Osteoblast (primary cell): ENCODE results near the gene MRPS5. TPM values are rescaled to one million over a fixed set of nuclear protein-coding genes. Genes with fewer than 3 reads are reported as not detected.

Experiments
- DNase-seq: peaks from one replicate; pipeline ENCODE4 v3.0.0; 2011; ENCODE audit warnings: low spot score, mixed read lengths; ENCODE audit not compliant: insufficient read length; ENCODE audit errors: missing footprints
- H2AFZ ChIP-seq: 2 replicates; pipeline ENCODE4 v1.6.0; 2011; ENCODE audit warnings: mild to moderate bottlenecking, low read length
- H3K27ac ChIP-seq: 2 replicates; pipeline ENCODE4 v1.5.1; 2011; ENCODE audit warnings: mild to moderate bottlenecking, low read depth, low read length, moderate library complexity
- H3K27me3 ChIP-seq: 2 replicates; pipeline ENCODE4 v1.6.0; 2012; ENCODE audit warnings: mild to moderate bottlenecking, control low read depth, inconsistent platforms, low read length, moderate library complexity; ENCODE audit not compliant: insufficient read depth
- H3K36me3 ChIP-seq: 2 replicates; pipeline ENCODE4 v1.5.1; 2011; ENCODE audit warnings: mild to moderate bottlenecking, low read length, control low read depth, moderate library complexity; ENCODE audit not compliant: insufficient read depth
- H3K4me1 ChIP-seq: 2 replicates; pipeline ENCODE4 v1.5.1; 2011; ENCODE audit warnings: mild to moderate bottlenecking, low read length, control low read depth, moderate library complexity; ENCODE audit not compliant: insufficient read depth
- H3K4me2 ChIP-seq: 2 replicates; pipeline ENCODE4 v1.6.0; 2011; ENCODE audit warnings: mild to moderate bottlenecking, low read length; ENCODE audit not compliant: insufficient read depth
- H3K4me3 ChIP-seq: fragments of 200-600 bp; sonication (generic); 3 replicates; pipeline ENCODE4 v1.5.1; 2012; ENCODE audit warnings: mild to moderate bottlenecking, low read length, inconsistent platforms; ENCODE audit not compliant: insufficient read depth
- H3K79me2 ChIP-seq: 2 replicates; pipeline ENCODE4 v1.6.0; 2012; ENCODE audit warnings: mild to moderate bottlenecking, low read length, control low read depth, inconsistent platforms; ENCODE audit not compliant: insufficient read depth
- H3K9me3 ChIP-seq: 2 replicates; pipeline ENCODE4 v1.5.1; 2011; ENCODE audit warnings: low read depth, low read length, control low read depth
- H4K20me1 ChIP-seq: 2 replicates; pipeline ENCODE4 v1.6.0; 2012; ENCODE audit warnings: mild to moderate bottlenecking, low read length, control low read depth; ENCODE audit not compliant: insufficient read depth
- total RNA-seq: library from RNA; depleted of rRNA; stranded (reverse); fragments of >200 nt; gene quantifications from 2 replicates; pipeline ENCODE4 v1.2.3, GENCODE V29; 2012
- TF ChIP-seq, protein P1 (sequence below): IDR thresholded peaks from 2 replicates; pipeline ENCODE4 v1.5.1; 2011; ENCODE audit warnings: mild to moderate bottlenecking, low read depth, low read length, moderate library complexity; ENCODE audit errors: extremely low read depth

Gene MRPS5
- total RNA-seq, 1 donor: 27.1 TPM

DNA sequence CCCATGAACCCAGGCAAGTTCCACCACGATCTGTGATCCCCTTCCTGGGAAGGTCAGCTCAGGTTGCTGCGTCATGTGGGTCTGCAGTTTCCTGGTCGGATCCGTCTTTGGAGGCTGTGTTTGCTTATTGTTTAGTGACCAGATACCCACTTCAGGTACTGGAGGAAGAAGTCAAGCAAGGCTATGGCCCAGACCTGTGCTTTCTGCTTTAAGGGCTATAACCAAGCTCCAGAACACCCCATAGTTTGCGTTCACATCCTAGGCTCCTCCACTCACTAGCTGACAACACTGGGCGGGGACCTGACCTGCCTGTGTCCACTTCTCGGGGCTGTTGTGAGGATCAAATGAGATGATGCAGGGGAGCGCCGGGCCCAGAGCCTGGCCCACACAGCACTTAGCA lies 52.1 kb downstream of the MRPS5 start:
- peaks cover 9% of the 10 kb centered on the region for H3K27me3 ChIP-seq
- no peaks in the 10 kb centered on the region for H3K9me3 ChIP-seq
- TF ChIP-seq, protein P1, sequence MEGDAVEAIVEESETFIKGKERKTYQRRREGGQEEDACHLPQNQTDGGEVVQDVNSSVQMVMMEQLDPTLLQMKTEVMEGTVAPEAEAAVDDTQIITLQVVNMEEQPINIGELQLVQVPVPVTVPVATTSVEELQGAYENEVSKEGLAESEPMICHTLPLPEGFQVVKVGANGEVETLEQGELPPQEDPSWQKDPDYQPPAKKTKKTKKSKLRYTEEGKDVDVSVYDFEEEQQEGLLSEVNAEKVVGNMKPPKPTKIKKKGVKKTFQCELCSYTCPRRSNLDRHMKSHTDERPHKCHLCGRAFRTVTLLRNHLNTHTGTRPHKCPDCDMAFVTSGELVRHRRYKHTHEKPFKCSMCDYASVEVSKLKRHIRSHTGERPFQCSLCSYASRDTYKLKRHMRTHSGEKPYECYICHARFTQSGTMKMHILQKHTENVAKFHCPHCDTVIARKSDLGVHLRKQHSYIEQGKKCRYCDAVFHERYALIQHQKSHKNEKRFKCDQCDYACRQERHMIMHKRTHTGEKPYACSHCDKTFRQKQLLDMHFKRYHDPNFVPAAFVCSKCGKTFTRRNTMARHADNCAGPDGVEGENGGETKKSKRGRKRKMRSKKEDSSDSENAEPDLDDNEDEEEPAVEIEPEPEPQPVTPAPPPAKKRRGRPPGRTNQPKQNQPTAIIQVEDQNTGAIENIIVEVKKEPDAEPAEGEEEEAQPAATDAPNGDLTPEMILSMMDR: no peak
- H3K79me2 ChIP-seq: no peaks in the 10 kb centered on the region
- DNase-seq: no peak
- no peaks in the 10 kb centered on the region for H3K36me3 ChIP-seq
- no peaks in the 10 kb centered on the region for H4K20me1 ChIP-seq
- no peaks in the 10 kb centered on the region for H3K4me1 ChIP-seq
- no peak overlapping the region for H3K27ac ChIP-seq
- no peak overlapping the region for H2AFZ ChIP-seq
- H3K4me2 ChIP-seq: no peak overlapping the region
- no peak overlapping the region for H3K4me3 ChIP-seq

- TF ChIP-seq, protein P1: no peak
- Histone ChIP-seq H4K20me1 (no peaks in the 10 kb centered on the region), H3K27me3 (peaks cover 4% of the 10 kb centered on the region), H3K4me3 (no peak overlapping the region), H3K36me3 (no peaks in the 10 kb centered on the region), H3K79me2 (no peaks in the 10 kb centered on the region), H2AFZ (no peak overlapping the region), H3K9me3 (no peaks in the 10 kb centered on the region), H3K27ac (no peak overlapping the region), H3K4me1 (no peaks in the 10 kb centered on the region), H3K4me2 (no peak overlapping the region)
- no peak for DNase-seq
Measured at GRCh38 chr2:95068256-95068655, 53.4 kb downstream of the MRPS5 start.

GRCh38 chr2:95063086-95063958 lies 58.3 kb downstream of the MRPS5 start:
- Histone ChIP-seq H3K4me2 (no peak overlapping the region), H3K4me1 (no peaks in the 10 kb centered on the region), H2AFZ (no peak overlapping the region), H3K27ac (no peak overlapping the region), H3K27me3 (peaks cover 15% of the 10 kb centered on the region), H3K79me2 (no peaks in the 10 kb centered on the region), H4K20me1 (no peaks in the 10 kb centered on the region), H3K4me3 (no peak overlapping the region), H3K36me3 (no peaks in the 10 kb centered on the region), H3K9me3 (no peaks in the 10 kb centered on the region)
- no peak for DNase-seq
- TF ChIP-seq, protein P1: no peak

GRCh38 chr2:95062242-95063085 lies 59.1 kb downstream of the MRPS5 start:
- Histone ChIP-seq H3K4me2 (no peak overlapping the region), H3K79me2 (no peaks in the 10 kb centered on the region), H3K36me3 (no peaks in the 10 kb centered on the region), H3K27me3 (peaks cover 15% of the 10 kb centered on the region), H3K4me1 (no peaks in the 10 kb centered on the region), H4K20me1 (no peaks in the 10 kb centered on the region), H3K4me3 (no peak overlapping the region), H3K9me3 (no peaks in the 10 kb centered on the region), H2AFZ (no peak overlapping the region), H3K27ac (no peak overlapping the region)
- DNase-seq: no peak
- TF ChIP-seq, protein P1: no peak
